GM19397 (cell line): Measurements from ENCODE around the gene SUGP1.
"Not testable (repeated sequence)": the region's sequence is repeated elsewhere in the genome, so short reads cannot be mapped to it uniquely, and the experiment has no call there.

Source experiments
- ATAC-seq: cut with Tn5 transposase; IDR thresholded peaks from one replicate; pipeline ENCODE4 v1.9.1; 2021; ENCODE audit warnings: mild to moderate bottlenecking, moderate library complexity; ENCODE audit not compliant: unreplicated experiment

The SUGP1 gene, protein sequence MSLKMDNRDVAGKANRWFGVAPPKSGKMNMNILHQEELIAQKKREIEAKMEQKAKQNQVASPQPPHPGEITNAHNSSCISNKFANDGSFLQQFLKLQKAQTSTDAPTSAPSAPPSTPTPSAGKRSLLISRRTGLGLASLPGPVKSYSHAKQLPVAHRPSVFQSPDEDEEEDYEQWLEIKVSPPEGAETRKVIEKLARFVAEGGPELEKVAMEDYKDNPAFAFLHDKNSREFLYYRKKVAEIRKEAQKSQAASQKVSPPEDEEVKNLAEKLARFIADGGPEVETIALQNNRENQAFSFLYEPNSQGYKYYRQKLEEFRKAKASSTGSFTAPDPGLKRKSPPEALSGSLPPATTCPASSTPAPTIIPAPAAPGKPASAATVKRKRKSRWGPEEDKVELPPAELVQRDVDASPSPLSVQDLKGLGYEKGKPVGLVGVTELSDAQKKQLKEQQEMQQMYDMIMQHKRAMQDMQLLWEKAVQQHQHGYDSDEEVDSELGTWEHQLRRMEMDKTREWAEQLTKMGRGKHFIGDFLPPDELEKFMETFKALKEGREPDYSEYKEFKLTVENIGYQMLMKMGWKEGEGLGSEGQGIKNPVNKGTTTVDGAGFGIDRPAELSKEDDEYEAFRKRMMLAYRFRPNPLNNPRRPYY

DNA sequence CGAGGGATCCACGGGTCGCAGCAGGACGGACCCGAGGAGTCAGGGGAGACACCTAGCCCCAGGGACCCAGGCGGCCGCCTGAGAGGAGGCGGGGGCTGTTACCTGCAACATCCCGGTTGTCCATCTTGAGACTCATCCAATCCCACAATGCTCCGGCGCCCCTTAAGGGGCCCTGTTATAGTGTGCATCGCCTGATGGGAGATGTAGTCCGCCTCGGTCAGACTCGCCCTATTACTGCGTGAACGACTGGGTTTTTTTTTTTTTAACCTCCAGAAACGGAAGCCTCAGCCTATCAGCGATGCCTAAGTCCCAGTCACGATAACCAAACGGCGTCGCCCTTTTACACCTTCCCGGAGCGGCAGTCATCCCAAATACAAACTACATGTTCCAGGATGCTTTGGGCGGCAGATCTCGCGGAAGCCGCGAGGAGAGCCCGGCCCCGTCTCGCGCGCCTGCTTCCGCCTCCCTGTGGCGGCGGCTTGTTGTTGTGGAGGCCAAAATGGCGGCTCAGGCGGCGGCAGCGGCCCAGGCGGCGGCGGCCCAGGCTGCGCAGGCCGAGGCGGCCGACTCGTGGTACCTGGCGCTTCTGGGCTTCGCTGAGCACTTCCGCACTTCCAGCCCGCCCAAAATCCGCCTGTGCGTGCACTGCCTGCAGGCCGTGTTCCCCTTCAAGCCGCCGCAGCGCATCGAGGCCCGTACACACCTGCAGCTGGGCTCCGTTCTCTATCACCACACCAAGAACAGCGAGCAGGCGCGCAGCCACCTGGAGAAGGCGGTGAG is at the start of gene SUGP1, which contains the start of gene MAU2:
SUGP1 (minus strand) TSS at position 149 of the 780 bp plus-strand sequence; CDS start at position 136, 13 bp downstream.
MAU2 (plus strand) TSS at position 469 of the 780 bp plus-strand sequence; CDS start at position 500, 31 bp downstream.
- ATAC-seq, result peak; percentile 91

DNA sequence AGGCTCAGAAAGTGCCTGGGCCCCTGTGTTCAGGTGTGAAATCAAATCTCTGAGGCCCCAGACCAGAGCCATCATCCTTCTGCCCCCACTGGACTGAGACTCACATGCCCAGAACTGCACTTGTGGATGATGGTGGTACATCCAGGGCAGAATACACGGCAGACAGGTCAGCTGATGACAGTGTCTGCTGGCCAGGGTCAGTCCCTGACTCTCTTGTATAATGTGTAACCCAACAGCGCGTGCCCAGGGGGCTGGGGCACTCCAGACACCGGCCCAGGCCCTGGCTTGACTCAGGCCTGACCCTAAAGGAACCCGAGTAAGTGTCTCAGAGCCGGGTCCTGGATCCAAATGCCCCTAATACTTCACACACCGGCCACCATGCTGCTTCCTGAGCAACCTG is 47.8 kb upstream of the SUGP1 start:
- ATAC-seq, result no peak

DNA sequence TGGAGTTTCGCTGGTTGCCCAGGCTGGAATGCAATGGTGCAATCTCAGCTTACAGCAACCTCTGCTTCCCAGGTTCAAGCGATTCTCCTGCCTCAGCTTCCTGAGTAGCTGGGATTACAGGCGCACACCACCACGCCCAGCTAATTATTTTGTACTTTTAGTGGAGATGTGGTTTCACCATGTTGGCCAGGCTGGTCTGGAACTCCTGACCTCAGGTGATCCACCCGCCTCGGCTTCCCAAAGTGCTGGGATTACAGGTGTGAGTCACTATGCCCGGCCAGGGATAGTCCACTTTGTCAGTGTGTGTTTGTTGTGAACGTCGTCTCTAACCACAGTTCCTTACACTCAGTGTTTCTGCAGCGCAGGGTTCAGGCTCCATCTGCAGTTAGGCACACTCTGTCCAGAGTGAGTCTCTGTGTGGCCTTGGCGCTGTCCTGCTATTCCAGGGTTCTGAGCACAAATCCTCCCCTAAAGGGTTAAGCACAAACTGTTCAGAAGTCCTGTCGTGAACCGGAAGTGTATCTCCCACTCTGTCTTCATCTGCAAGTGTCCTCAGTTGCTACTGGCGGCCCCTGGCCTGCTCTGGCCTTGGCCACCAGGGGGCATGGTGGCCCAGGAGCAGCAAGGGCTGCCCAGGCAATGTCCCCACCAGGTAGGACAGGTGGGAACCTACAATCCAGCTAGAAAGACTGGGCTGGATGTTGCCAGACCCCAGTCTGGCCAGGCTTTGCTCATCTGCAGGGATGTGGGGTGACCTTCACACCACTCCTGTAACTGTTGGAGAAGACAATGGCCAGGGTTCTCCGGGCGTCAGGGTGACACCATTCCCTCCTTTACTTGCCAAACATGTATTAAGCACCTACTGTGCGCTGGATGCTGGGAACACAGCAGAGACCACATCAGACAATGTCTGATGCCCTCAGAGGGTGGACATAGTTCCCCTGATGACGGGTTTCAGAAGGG is 46.4 kb upstream of the SUGP1 start:
- ATAC-seq, result peak; percentile 81

DNA sequence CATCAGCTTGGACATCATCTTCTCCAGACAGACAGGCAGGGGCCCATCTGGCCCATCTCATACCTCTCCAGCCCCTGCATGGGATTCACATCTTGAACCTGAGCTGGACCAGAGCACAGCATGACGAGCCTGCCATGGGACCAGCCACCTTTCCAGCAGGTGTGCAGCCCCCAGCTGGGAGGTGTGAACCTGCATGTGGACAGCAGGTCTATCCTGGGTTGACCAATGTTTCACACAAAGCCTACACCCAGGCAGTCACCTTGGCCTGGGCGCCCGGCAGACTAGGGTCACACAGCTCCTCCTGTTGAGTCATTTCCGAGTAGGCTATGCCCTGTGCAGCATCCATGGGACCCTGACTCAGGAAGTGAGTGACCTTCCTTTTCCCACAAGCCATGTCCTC is 41.8 kb upstream of the SUGP1 start:
- no peak for ATAC-seq

DNA sequence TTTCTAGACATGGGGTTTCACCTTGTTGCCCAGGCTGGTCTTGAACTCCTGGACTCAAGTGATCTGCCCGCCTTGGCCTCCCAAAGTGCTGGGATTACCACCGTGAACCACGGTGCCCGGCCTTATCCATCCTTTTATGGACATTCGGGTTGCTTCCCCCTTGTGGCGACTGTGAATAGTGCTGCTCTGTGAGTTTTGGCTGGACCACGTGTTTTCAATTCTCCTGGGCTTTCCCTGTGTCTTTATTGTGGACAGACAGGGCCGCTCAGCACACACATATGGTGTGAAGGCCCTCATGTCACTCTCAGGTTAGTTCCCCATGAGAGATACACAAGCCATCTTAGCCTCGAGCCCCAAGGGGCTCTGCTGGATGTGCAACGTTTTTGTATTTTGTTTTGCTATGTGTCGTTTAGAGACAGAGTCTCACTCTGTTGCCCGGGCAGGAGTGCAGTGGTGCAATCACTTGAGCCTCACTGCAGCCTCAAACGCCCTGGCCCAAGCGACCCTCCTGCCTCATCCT is 40.8 kb upstream of the SUGP1 start:
- no peak for ATAC-seq

DNA sequence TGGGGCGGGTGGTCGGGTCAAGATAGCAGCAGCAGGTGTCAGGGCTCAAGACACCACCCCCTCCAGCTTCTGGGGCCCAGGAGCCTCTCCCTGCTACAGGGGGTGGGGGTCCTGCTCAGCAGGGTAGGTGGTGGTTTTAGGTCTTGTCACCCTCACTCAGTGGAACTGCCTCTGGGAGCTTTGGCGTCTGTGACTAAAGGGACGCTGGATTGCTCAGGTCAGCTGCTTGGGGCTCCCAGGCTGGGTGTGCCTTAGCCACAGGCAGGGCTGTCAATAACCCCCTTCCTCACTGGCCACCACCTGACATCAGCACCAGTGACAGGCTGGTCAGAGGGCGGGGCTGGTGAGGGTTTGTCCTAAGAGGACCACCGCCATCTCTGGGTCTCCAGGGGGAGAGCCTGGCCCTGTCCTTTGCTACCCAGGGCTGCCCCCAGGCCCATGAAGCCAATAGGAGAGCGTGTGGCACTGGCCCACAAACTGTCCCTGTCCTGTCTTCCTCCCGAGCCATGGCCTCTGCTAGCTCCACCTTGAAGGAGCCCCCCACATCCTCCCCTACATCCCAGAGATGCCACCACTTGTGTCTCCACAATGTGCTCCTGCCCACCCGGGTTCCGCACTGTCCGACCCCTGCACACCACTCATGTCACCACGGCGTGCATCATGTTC is 36.7 kb upstream of the SUGP1 start:
- no peak for ATAC-seq

DNA sequence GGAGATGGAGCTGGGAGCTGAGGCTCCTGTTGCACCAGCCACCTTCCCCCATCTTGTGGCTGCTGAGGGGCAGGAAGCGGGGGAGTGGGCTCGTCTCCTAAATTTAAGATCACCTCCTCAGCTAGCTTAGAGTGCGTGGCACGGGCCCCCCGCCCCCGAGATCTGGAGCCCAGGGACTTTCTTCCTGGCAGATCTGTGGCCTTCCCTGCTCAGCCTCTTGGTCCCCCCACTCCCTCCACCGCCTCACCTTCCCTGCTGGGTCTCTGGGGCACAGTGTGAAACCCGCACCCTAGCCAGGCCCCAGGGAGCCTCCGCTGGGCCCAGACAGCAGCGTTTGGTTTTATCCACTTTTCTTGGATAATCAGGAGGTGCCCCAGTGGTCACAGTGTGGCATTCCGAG is 36.2 kb upstream of the SUGP1 start:
- no peak for ATAC-seq

DNA sequence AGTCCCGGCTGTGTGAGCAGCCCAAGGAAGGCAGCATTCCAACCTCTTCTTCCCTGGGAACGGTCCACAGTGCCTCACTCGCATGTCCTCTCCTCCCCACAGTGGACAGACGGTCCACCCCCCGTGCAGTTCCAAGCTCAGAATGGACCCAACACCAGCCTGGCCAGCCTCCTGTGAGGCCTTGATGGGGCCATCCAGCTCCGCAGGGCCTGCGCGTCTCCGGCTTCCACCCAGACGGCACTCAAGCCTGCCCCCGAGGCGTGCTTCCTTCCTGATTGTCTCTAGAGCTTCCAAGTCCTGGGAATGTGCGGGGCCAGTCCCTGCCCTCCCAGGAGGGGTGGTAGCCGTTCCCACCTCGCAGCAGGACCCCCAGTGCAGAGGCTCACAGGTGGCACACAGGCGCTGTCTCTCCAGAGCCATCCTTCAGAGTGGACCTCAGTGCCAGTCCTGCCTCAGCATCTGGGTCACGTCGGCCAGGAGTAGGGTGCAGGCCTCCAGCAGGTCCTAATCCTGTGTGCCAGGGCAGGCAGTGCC is 35.4 kb upstream of the SUGP1 start:
- ATAC-seq, result no peak

DNA sequence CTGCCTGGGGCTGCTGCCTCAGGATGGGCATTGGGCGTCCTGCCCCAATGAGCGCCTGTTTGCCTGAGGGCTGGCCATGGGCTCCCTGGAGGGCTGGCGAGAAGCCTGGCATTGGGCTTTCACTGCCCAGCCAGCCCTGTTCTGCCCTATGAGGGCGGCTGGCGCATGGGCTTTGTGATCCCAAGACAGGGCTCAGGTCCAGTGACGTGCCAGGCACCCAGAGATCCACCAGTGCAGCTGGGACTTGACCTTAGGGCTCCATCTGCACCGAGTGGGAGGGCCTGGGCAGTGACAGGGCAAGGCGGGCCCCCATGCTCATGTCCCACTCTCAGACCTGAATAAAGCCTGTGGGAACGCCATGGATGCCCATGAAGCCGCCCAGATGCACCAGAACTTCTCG is 34.6 kb upstream of the SUGP1 start:
- ATAC-seq, result no peak

DNA sequence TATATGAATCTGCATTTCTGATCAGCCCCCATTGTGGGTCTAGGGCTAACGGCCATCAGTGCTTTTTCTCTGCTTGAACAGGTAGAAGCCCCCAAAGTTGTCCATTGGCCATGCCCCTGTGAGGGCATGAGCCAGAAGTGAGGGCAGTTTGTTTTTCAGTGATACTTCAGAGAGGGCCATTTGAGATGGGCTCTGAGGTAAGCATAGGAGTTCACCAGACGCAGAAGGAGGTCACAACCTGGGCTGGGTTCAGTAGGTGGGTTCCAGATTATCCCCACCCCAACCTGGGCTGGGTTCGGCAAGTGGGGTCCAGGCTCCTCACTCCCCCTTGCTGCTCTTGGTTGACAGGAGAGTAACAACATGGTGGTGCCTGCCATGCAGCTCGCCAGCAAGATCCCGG is 33.7 kb upstream of the SUGP1 start:
- no peak for ATAC-seq

DNA sequence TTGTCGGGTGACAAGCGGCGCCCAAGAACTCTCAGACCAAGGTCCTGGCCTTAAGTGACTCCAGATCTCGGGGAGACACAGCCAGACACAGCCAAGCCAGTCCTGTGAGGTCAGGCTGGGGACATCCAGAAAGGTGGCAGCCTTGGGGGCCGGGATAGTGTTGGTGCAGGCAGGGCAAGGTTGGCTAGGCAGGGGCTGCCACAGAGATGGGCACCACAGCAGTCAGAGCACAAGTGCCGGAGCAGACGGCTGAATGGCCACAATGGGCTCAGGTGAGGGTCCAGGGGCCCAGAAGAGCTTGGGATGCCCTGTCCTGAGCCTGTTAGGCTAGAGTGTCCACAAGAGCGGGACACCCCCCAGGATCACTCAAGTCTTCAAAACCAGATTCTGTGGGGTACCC is 32.5 kb upstream of the SUGP1 start:
- ATAC-seq, result no peak

DNA sequence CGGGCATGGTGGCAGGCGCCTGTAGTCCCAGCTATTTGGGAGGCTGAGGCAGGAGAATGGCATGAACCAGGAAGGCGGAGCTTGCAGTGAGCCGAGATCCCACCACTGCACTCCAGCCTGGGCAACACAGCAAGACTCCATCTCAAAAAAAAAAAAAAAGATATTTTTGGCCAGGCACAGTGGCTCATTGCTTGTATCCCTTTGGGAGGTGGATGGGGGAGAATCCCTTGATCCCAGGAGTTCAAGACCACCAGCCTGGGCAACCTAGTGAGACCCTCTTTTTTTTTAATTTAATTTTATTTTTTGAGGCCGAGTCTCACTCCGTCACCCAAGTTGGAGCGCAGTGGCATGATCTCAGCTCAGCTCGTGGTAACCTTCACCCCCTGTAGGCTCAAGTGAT is 30.4 kb upstream of the SUGP1 start:
- not testable (repeated sequence) for ATAC-seq

DNA sequence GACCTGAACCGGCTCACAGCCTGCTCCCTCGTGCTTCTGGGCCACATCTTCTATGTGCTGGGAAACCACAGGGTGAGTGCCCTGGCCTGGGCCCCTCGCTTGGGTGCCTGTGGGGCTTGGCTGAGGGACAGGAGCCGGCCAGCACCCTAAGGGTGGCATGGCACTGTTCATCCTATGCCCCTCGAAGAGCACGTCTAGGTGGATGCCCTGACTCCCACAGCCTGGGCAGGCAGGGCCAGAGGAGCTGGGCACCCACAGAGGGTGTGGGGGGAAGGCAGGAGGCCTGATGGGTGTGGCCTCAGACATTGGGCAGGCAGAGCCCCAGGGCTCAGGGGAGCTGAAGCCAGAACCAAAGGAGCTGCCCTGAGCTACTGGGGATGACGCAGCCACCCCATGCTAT is 29.1 kb upstream of the SUGP1 start:
- no peak for ATAC-seq

DNA sequence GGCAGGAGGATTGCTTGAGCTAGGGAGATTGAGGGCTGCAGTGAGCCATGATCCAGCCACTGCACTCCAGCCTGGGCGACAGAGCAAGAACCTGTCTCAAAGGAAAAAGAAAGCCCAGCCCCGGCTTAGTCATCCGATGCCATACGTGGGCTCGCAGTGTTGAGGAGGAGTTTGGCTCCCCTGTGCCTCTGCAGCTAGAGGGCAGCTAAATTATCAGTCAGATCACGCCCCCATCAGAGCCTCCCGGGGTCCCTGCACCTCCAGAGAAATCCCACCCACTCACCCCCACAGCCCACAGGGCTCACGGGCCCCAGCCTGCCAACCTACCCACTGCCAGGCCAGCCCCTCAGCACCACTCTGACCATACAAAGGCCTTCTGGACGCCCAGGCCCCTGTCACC is 28.0 kb upstream of the SUGP1 start:
- ATAC-seq, result no peak

DNA sequence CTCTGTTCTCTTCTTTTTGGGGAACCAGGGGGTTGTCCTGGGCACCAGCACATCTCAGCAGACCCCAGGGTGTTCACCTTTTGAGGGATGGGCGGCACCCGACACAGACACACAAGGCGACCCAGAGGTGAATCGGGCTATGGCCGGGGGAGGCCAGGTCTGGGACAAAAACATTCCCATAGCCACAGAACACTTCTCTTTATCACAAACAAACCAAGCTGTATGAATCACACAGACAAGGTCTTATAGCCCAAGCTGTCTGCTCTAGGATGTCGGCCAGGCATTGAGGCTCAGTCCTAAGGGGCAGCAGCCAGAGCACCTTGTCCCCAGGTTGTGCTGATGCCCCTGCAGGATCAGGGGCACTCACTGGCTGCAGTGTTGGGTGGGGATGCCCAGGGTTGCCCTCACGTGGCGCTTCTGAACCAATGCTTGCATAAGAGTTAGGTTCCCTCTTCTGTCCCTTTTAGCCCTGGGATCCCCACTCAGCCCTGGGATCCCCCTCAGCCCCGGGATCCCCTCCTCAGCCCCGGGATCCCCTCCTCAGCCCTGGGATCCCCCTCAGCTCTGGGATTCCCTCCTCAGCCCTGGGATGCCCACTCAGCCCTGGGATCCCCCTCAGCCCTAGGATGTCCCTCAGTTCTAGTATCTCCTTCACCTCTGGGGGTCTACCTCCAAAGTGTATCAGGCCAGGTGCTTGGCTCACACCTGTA is 27.2 kb upstream of the SUGP1 start:
- ATAC-seq, result no peak

DNA sequence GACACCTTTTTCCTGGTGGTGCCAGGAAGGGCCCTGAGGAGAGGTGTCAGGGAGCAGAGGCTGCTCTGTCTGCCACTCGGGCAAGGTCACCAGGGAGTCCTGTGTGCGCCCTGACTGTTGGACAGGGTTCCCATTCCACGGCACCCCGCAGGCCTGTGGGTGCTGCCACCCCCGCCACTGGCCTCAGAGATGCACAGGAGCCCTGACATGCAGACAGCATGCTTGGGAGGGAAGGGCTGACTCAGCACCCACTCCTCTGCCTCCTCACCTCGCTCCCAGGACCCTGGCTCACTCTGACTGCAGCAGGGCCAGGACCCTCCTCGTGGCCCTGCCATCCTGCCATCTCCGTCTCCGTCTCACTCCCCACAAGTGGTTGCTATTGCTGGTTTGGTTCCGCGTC is 25.7 kb upstream of the SUGP1 start:
- no peak for ATAC-seq

DNA sequence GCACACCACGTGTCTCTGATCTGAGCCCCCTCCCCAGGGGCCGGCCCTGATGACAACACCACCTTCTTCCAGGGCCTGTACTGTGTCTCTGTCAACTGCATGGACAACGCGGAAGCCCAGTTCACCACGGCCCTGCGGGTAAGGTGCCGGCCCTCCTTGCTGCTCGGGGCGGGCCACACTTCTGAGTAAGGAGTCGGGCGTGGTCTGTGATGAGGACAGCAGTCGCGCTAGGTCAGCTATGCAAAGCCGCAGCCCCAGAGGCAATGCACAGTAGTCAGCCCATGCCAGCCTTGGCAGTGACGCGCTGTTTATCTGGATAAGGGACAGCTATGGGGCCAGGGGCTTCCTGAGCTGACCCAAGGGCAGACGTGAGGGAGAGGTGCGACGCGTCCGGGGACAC is 24.9 kb upstream of the SUGP1 start:
- ATAC-seq, result no peak

DNA sequence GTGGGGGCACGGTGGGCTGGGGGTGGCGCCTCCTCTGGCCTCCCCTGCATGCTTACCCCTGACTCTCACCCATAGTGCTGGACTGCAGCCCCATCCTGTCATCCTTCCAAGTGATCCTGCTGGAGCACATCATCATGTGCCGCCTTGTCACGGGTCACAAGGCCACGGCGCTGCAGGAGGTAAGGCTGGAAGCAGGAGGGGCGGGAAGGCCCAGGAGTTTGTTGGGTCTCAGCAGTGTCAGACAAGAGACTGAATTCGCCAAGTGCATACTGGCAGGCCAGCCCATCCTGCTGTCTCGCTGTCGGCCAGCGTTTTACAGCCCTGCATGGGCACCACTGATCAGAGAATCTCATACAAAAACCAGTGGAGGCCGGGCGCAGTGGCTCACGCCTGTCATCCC is 23.5 kb upstream of the SUGP1 start:
- ATAC-seq, result no peak

DNA sequence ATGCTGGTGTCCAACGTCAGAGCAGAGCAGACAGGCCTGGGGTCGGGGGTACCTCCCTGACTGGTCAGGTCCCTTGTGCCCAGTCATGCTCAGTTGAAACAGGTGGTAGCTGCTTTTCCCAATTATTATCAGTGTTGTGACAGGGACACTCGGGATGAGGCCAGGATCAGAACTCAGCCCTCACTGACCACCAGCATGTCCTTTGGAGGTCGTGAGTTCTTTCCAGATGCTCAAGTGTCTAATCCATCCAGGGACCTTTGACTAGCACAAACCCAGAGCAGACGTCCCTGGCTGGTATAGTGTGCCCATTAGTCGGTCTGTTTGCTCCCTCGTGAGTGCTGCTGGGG is 22.7 kb upstream of the SUGP1 start:
- no peak for ATAC-seq
